Measurements from ENCODE around the gene PTPA. TPM values are rescaled to one million over a fixed set of nuclear protein-coding genes. Genes with fewer than 3 reads are reported as not detected.

Gene PTPA
- total and polyA plus RNA-seq, 2 of the 4 experiments (the other 2 are of a cell fraction) = 124 to 149 TPM

- no peak for ATAC-seq (ENCODE audit: low read depth)
- Histone ChIP-seq H4K20me1 (ENCODE audit: insufficient read depth, low read length) (peaks cover 1% of the 10 kb centered on the region), H3K9me3 (ENCODE audit: control insufficient read depth, insufficient read depth, low read length) (peaks cover 3% of the 10 kb centered on the region; the same call in 1 of the 2 replicates), H3K27ac (ENCODE audit: insufficient read depth, low read length) (no peak overlapping the region), H3K56ac (ENCODE audit: extremely low read depth, insufficient read depth, low read length) (no peak overlapping the region), H3K4ac (ENCODE audit: low read depth, low read length) (no peak overlapping the region), H4K8ac (ENCODE audit: low read depth in 2 of 2, low read length in 2 of 2) (no peak overlapping the region), H4K91ac (ENCODE audit: insufficient read depth, low read depth, low read length) (no peak overlapping the region), H2AK9ac (replicated peaks; ENCODE audit: low read depth, low read length, poor library complexity) (no peak overlapping the region), H2AK5ac (ENCODE audit: low read depth, low read length) (peak overlapping the region; percentile 33; the same call in 1 of the 2 replicates), H3K9ac (ENCODE audit: low read depth, low read length) (no peak overlapping the region), H2BK120ac (ENCODE audit: low read depth, low read length) (no peak overlapping the region), H2BK15ac (ENCODE audit: low read depth, low read length) (no peak overlapping the region), H3K27me3 (ENCODE audit: control insufficient read depth, insufficient read depth, low read length) (no peaks in the 10 kb centered on the region), H2AFZ (replicated peaks; ENCODE audit: low read length, poor library complexity) (peak overlapping the region; percentile 34), H3K79me1 (ENCODE audit: low read depth in 1 of 2, low read length in 2 of 2) (peaks cover 0 to 6% of the 10 kb centered on the region in 2 experiments; a peak in 1 of 4 replicates), H3K18ac (ENCODE audit: low read depth, low read length) (no peak overlapping the region), H3K4me3 (ENCODE audit: insufficient read depth, low read depth, low read length) (no peak overlapping the region), H3K23ac (ENCODE audit: low read depth, low read length) (no peak overlapping the region), H2BK5ac (ENCODE audit: low read depth, low read length, poor library complexity, severe bottlenecking) (no peak overlapping the region), H4K5ac (ENCODE audit: low read depth, low read length) (no peak overlapping the region), H3K14ac (replicated peaks; ENCODE audit: low read depth, low read length) (no peak overlapping the region), H3K4me1 (ENCODE audit: control insufficient read depth, insufficient read depth, low read length) (no peaks in the 10 kb centered on the region), H2BK20ac (ENCODE audit: low read depth, low read length) (no peak overlapping the region), H3K4me2 (ENCODE audit: low read depth, low read length) (no peak overlapping the region), H3K36me3 (ENCODE audit: control insufficient read depth, insufficient read depth, low read length) (no peaks in the 10 kb centered on the region), H3K9me1 (ENCODE audit: insufficient read depth, low read length) (peaks cover 6% of the 10 kb centered on the region)
- WGBS, 2 experiments (ENCODE audit: extremely low coverage in 2 of 2, insufficient read length in 1 of 2) = 78% methylated on average over 7 of the region's 20 CpGs; no CpG with 5 or more reads in 1 of the 2 experiments
- intact Hi-C loops (cut with micrococcal nuclease) = no loop called here
- no peak for DNase-seq
- TF ChIP-seq RAD21 (IDR thresholded peaks at IDR 0.05; ENCODE audit: low read length) (peak; percentile 24; the same call in 1 of the 2 replicates), POLR2A (IDR thresholded peaks at IDR 0.05; ENCODE audit: low read depth, low read length) (no peak), RCOR1 (IDR thresholded peaks at IDR 0.05; ENCODE audit: insufficient replicate concordance, low read length) (no peak), MAFK (IDR thresholded peaks at IDR 0.05; ENCODE audit: low read depth, low read length) (no peak), SMC3 (IDR thresholded peaks at IDR 0.05; ENCODE audit: low read depth, low read length) (0 out of 2 replicates have a peak, but pooled peaks have one; percentile 5)
- TF ChIP-seq, protein P1, sequence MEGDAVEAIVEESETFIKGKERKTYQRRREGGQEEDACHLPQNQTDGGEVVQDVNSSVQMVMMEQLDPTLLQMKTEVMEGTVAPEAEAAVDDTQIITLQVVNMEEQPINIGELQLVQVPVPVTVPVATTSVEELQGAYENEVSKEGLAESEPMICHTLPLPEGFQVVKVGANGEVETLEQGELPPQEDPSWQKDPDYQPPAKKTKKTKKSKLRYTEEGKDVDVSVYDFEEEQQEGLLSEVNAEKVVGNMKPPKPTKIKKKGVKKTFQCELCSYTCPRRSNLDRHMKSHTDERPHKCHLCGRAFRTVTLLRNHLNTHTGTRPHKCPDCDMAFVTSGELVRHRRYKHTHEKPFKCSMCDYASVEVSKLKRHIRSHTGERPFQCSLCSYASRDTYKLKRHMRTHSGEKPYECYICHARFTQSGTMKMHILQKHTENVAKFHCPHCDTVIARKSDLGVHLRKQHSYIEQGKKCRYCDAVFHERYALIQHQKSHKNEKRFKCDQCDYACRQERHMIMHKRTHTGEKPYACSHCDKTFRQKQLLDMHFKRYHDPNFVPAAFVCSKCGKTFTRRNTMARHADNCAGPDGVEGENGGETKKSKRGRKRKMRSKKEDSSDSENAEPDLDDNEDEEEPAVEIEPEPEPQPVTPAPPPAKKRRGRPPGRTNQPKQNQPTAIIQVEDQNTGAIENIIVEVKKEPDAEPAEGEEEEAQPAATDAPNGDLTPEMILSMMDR (conservative IDR thresholded peaks at IDR 0.05; ENCODE audit: low read depth, low read length) = peak; percentile 29
- dilution Hi-C loops (cut with HindIII; ENCODE audit: low sequenced_read_pairs, unreplicated experiment) = no loop called here
- CTCF ChIA-PET = interaction anchor here (1.7 kb wide), 1 partner anchor 302 kb away, joined by 3 read pairs; no protein-coding TSS in a partner anchor
- no TSS peak for BruUV-seq (replicated peaks)
- in situ Hi-C loops (cut with MboI; ENCODE audit: low sequenced_read_pairs) = no loop called here
- POLR2A ChIA-PET (ENCODE audit: unreplicated experiment) = no interaction called here
Observed at GRCh38 chr9:129182625-129183494, 71.6 kb downstream of the PTPA start.

All from IMR-90 (cell line).